Smooth muscle cell (in vitro differentiated cells): Measurements from ENCODE around the gene SEMA7A. TPM values are rescaled to one million over a fixed set of nuclear protein-coding genes. Genes with fewer than 3 reads are reported as not detected.

ENCODE experiments used
- DNase-seq: peaks from one replicate; lab custom pipeline; 2025; ENCODE audit not compliant: unreplicated experiment; lab: John Stamatoyannopoulos, UW
- H2AFZ ChIP-seq: fragments of 200-600 bp; sonication (generic); 2 replicates; pipeline ENCODE4 v1.6.0; 2016; ENCODE audit warnings: antibody characterized with exemption, low read depth, mild to moderate bottlenecking
- H3F3A ChIP-seq: fragments of 200-600 bp; sonication (generic); 2 replicates; pipeline ENCODE4 v1.6.0; 2017; ENCODE audit warnings: antibody characterized with exemption, low read depth
- H3K27ac ChIP-seq: fragments of 200-600 bp; sonication (generic); 2 replicates; pipeline ENCODE4 v1.5.1; 2016; ENCODE audit warnings: low read depth, mild to moderate bottlenecking
- H3K27me3 ChIP-seq: fragments of 200-600 bp; sonication (generic); 2 replicates; pipeline ENCODE4 v1.6.1; 2016; ENCODE audit warnings: low read depth, mild to moderate bottlenecking
- H3K36me3 ChIP-seq: fragments of 200-600 bp; sonication (generic); 2 replicates; pipeline ENCODE4 v1.5.1; 2016; ENCODE audit warnings: low read depth
- H3K4me1 ChIP-seq: fragments of 200-600 bp; sonication (generic); 2 replicates; pipeline ENCODE4 v1.5.1; 2016; ENCODE audit warnings: low read depth
- H3K4me2 ChIP-seq: fragments of 200-600 bp; sonication (generic); 2 replicates; pipeline ENCODE4 v1.6.0; 2016; ENCODE audit warnings: mild to moderate bottlenecking
- H3K4me3 ChIP-seq: fragments of 200-600 bp; sonication (generic); 2 replicates; pipeline ENCODE4 v1.5.1; 2016; ENCODE audit warnings: mild to moderate bottlenecking
- H3K79me2 ChIP-seq: fragments of 200-600 bp; sonication (generic); 2 replicates; pipeline ENCODE4 v1.6.0; 2016; ENCODE audit warnings: low read depth, mild to moderate bottlenecking
- H3K9ac ChIP-seq: fragments of 200-600 bp; sonication (generic); 2 replicates; pipeline ENCODE4 v1.6.0; 2016; ENCODE audit warnings: low read depth
- H3K9me3 ChIP-seq: fragments of 200-600 bp; sonication (generic); replicated peaks from 2 replicates; pipeline ENCODE4 v1.5.1; 2016; ENCODE audit warnings: low read depth
- H4K20me1 ChIP-seq: fragments of 200-600 bp; sonication (generic); 2 replicates; pipeline ENCODE4 v1.6.0; 2016; ENCODE audit warnings: low read depth
- CTCF ChIP-seq: fragments of 200-600 bp; sonication (generic); IDR thresholded peaks from 2 replicates; pipeline ENCODE4 v1.5.1; 2017; ENCODE audit warnings: borderline replicate concordance, mild to moderate bottlenecking, antibody characterized with exemption; ENCODE audit not compliant: insufficient read depth, poor library complexity, severe bottlenecking
- WGBS: methylation state at CpG from one replicate; pipeline ENCODE4 v1.1.7; 2016; ENCODE audit warnings: low lambda C conversion rate; 5-methylcytosine and 5-hydroxymethylcytosine counted together
- polyA plus RNA-seq: library from polyadenylated mRNA; unstranded; fragments of >200 nt; fragmentation: Nextera tagmentation; extraction: Ambion mirVana; gene quantifications from 2 replicates; pipeline ENCODE4 v1.2.1, GENCODE V29; 2016
- total RNA-seq: library from RNA; depleted of rRNA; stranded (reverse); fragments of >200 nt; gene quantifications from 2 replicates; pipeline ENCODE4 v1.2.3, GENCODE V29; 2014

The SEMA7A gene
- total and polyA plus RNA-seq, 2 experiments from 2014 or later: 9.3 to 44.5 TPM

GRCh38 chr15:74374648-74375302 lies 59.0 kb downstream of the SEMA7A start:
- no peak for TF ChIP-seq CTCF
- Histone ChIP-seq H3K27ac (no peak overlapping the region), H3F3A (no peaks in the 10 kb centered on the region), H3K4me3 (peak overlapping the region; percentile 59), H3K4me2 (peak overlapping the region; percentile 94), H2AFZ (no peak overlapping the region), H3K79me2 (no peaks in the 10 kb centered on the region), H3K9me3 (no peaks in the 10 kb centered on the region), H3K36me3 (no peaks in the 10 kb centered on the region), H4K20me1 (no peaks in the 10 kb centered on the region), H3K27me3 (no peaks in the 10 kb centered on the region), H3K4me1 (no peaks in the 10 kb centered on the region), H3K9ac (no peak overlapping the region)
- DNase-seq: no peak
- 26% methylated on average over 11 of the region's 11 CpGs for WGBS

DNA sequence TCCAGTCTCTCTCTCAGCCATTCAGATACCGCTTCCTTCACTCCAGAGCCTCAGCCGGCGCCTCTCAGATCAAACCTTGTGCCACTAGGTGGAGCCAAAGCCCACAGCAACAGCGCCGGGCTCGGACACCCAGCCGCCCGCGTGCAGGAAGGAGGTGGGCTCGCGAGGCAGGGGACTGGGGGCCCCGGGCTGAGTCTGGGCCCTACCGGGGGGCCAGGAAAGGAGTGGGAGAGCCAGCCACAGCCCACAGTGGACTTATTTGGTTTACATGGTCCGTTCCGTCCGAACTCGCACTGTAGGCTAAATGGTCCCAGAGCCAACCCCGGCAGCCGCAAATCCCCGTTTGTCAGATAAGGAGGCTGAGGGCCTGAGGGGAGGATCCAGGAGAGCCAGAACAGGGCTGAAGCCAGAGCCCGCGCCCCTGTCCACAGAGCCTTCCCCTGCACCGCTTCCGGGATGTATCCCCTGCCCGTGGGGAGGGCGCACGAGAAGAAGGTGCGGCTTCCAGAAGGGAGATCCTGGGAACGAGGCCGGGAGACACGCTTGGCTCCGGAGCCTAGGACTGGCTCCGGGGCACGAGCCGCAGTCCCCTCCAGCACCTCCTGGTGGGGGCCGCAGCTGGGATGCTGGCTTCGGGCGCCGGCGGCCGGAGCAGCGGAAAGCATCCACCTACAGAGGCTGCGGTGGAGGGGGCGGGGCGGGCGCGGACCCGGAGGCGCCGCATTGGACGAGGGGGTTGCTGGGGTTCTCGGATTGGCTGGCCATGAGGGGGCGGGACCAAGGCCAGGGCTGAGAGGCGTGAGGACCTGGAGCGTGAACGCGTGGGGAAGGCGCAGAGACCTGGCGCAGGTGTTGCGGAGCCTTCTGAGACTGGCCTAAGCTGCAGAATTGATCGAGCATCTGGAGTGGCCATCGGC lies 59.8 kb downstream of the SEMA7A start:
- under 1% methylated on average over 61 of the region's 62 CpGs for WGBS
- no peaks in the 10 kb centered on the region for H3K79me2 ChIP-seq
- H3K4me2 ChIP-seq: peak overlapping the region; percentile 94
- no peaks in the 10 kb centered on the region for H3K4me1 ChIP-seq
- peak overlapping the region; percentile 78 for H2AFZ ChIP-seq
- no peak overlapping the region for H3K9ac ChIP-seq
- peak; percentile 93 for TF ChIP-seq CTCF
- peak overlapping the region; percentile 17 for H3K27ac ChIP-seq
- H3K4me3 ChIP-seq: peak overlapping the region; percentile 59
- H3F3A ChIP-seq: no peaks in the 10 kb centered on the region
- H3K9me3 ChIP-seq: no peaks in the 10 kb centered on the region
- no peaks in the 10 kb centered on the region for H3K36me3 ChIP-seq
- no peaks in the 10 kb centered on the region for H3K27me3 ChIP-seq
- DNase-seq: peak; percentile 71
- no peaks in the 10 kb centered on the region for H4K20me1 ChIP-seq

DNA sequence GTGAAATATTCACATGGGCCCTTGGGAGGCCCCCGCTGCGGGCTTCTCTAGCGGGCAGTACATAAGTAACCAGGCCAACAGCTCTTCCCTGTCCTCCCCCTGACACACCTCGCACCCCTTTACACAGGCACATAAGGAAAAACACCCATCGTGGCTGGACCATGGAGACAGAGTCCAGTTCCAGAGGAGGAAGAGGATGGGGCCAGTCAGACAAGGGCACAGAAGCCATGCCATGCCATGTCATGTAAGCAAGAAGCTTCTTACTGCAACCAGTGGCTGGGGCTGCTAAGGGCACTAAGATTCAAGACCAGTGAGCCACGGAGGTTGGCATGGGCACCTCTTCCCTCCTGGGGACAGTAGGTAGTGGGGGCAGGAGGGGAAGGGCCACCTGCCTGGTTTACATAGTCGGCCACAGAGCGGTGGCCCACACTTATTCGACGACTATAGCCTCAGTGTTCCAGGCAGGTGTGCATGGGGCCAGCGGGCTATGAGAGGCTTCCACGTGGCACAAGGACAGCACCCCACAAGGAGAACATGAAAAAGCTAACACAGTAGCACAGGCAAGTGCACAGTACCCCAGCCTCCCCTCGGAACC lies 60.6 kb downstream of the SEMA7A start:
- H3K4me3 ChIP-seq: no peak overlapping the region
- H2AFZ ChIP-seq: no peak overlapping the region

More for the DNA sequence above, 60.6 kb downstream of the SEMA7A start:
- 64% methylated on average over 13 of the region's 13 CpGs for WGBS
- Histone ChIP-seq H3K79me2 (no peaks in the 10 kb centered on the region), H3K4me2 (peak overlapping the region; percentile 94), H3K9me3 (no peaks in the 10 kb centered on the region), H4K20me1 (no peaks in the 10 kb centered on the region), H3K36me3 (no peaks in the 10 kb centered on the region), H3K27me3 (no peaks in the 10 kb centered on the region), H3K4me1 (no peaks in the 10 kb centered on the region), H3K9ac (no peak overlapping the region), H3K27ac (no peak overlapping the region), H3F3A (no peaks in the 10 kb centered on the region)
- TF ChIP-seq CTCF: no peak
- no peak for DNase-seq
